Skin of body (tissue), 2 donors: ENCODE results near the gene STAT3. TPM values are rescaled to one million over a fixed set of nuclear protein-coding genes. Genes with fewer than 3 reads are reported as not detected.
"Not testable (repeated sequence)": the region's sequence is repeated elsewhere in the genome, so short reads cannot be mapped to it uniquely, and the experiment has no call there.

ENCODE experiments used
- DNase-seq: peaks from one replicate; lab custom pipeline; 2025; lab: John Stamatoyannopoulos, UW
- total RNA-seq: library from RNA; depleted of rRNA; stranded (reverse); fragments of >200 nt; gene quantifications from one replicate; pipeline ENCODE4 v1.2.3, GENCODE V29; 2014

Gene STAT3
- total RNA-seq, 1 donor from 2014 or later, result 107 TPM

- peak; percentile 26 for DNase-seq
Observed at GRCh38 chr17:42409523-42410318, 21.5 kb upstream of the STAT3 start.

GRCh38 chr17:42408061-42408460 lies 19.8 kb upstream of the STAT3 start:
- DNase-seq, result peak; percentile 72

- DNase-seq, result peak; percentile 64
Observed at GRCh38 chr17:42407289-42407836, 19.1 kb upstream of the STAT3 start.

- no peak for DNase-seq
Observed at GRCh38 chr17:42406615-42407288, 18.5 kb upstream of the STAT3 start.

- DNase-seq, result peak; percentile 54
Observed at GRCh38 chr17:42405963-42406495, 17.8 kb upstream of the STAT3 start.

GRCh38 chr17:42405076-42405475 lies 16.8 kb upstream of the STAT3 start:
- no peak for DNase-seq

GRCh38 chr17:42404326-42405055 lies 16.2 kb upstream of the STAT3 start:
- no peak for DNase-seq

GRCh38 chr17:42403150-42403549 lies 14.9 kb upstream of the STAT3 start:
- DNase-seq, result no peak

- no peak for DNase-seq
Observed at GRCh38 chr17:42402117-42402516, 13.9 kb upstream of the STAT3 start.

- DNase-seq, result not testable (repeated sequence)
Observed at GRCh38 chr17:42400844-42401375, 12.7 kb upstream of the STAT3 start.

- DNase-seq, result no peak
Observed at GRCh38 chr17:42399948-42400843, 12.0 kb upstream of the STAT3 start.

- DNase-seq, result no peak
Observed at GRCh38 chr17:42399121-42399520, 10.9 kb upstream of the STAT3 start.

GRCh38 chr17:42395601-42396000 lies 7.4 kb upstream of the STAT3 start:
- not testable (repeated sequence) for DNase-seq

- no peak for DNase-seq
Observed at GRCh38 chr17:42394838-42395237, 6.6 kb upstream of the STAT3 start.

GRCh38 chr17:42392692-42393415 lies 4.6 kb upstream of the STAT3 start:
- no peak for DNase-seq

GRCh38 chr17:42391439-42391838 lies 3.2 kb upstream of the STAT3 start:
- not testable (repeated sequence) for DNase-seq

GRCh38 chr17:42389899-42390298 lies 1.7 kb upstream of the STAT3 start:
- DNase-seq, result no peak

GRCh38 chr17:42389135-42389417 lies 834 bp upstream of the STAT3 start:
- DNase-seq, result no peak

GRCh38 chr17:42387661-42388380 lies 421 bp downstream of the STAT3 start:
- DNase-seq, result no peak
